ENCODE measurements around the gene SAE1.

The SAE1 gene

GRCh38 chr19:47111682-47112165 is 18.9 kb upstream of the SAE1 start:
- H3K27ac ChIP-seq: peak overlapping the region; percentile 100
- TF ChIP-seq CTCF (conservative IDR thresholded peaks at IDR 0.05): no peak

GRCh38 chr19:47112166-47112996 is 18.3 kb upstream of the SAE1 start:
- peak overlapping the region; percentile 100 for H3K27ac ChIP-seq
- no peak for TF ChIP-seq CTCF (conservative IDR thresholded peaks at IDR 0.05)

GRCh38 chr19:47112997-47113849 is 17.4 kb upstream of the SAE1 start, which contains the start of gene ZC3H4:
Gene ZC3H4 (minus strand): TSS chr19:47113776. CDS start chr19:47112584, 1,192 bp downstream.
- peak within 1 kb of the TSS; percentile 100 for H3K27ac ChIP-seq
- TF ChIP-seq CTCF (conservative IDR thresholded peaks at IDR 0.05): no peak

- peak overlapping the region; percentile 100 for H3K27ac ChIP-seq
- no peak for TF ChIP-seq CTCF (conservative IDR thresholded peaks at IDR 0.05)
These were observed 16.6 kb upstream of the SAE1 start for GRCh38 chr19:47113850-47114651.

- no peak for TF ChIP-seq CTCF (conservative IDR thresholded peaks at IDR 0.05)
- H3K27ac ChIP-seq: no peak overlapping the region
These were observed 10.1 kb upstream of the SAE1 start for GRCh38 chr19:47120470-47121067.

- no peak overlapping the region for H3K27ac ChIP-seq
- TF ChIP-seq CTCF (conservative IDR thresholded peaks at IDR 0.05): no peak
These were observed 8.0 kb upstream of the SAE1 start for GRCh38 chr19:47122359-47123335.
